PFSK-1 (cell line): ENCODE results near the gene UBTF.

ENCODE experiments used
- FOXP2 ChIP-seq: optimal IDR thresholded peaks from 2 replicates; pipeline ENCODE3; 2011; ENCODE audit warnings: borderline replicate concordance, control low read depth, inconsistent platforms; ENCODE audit not compliant: insufficient read depth; ENCODE audit errors: extremely low read length, extremely low read depth
- POLR2AphosphoS5 ChIP-seq: IDR thresholded peaks from 2 replicates; pipeline ENCODE4 v1.6.1; 2012; ENCODE audit warnings: low read depth, mild to moderate bottlenecking, control low read depth, low read length, moderate library complexity
- REST ChIP-seq, 2 experiments: IDR thresholded peaks; 2 replicates each; pipeline versions ENCODE4 v1.6.1 to v1.8.0; 2011 to 2012; ENCODE audit warnings: low read depth in 2 of 2, low read length in 2 of 2, control low read depth in 1 of 2, inconsistent platforms in 1 of 2, mild to moderate bottlenecking in 1 of 2, moderate library complexity in 1 of 2; ENCODE audit not compliant: insufficient read depth in 1 of 2
- SIN3A ChIP-seq: IDR thresholded peaks from 2 replicates; pipeline ENCODE4 v1.6.1; 2012; ENCODE audit warnings: mild to moderate bottlenecking, low read length, moderate library complexity, borderline replicate concordance; ENCODE audit not compliant: insufficient read depth
- TAF1 ChIP-seq: IDR thresholded peaks from 2 replicates; pipeline ENCODE4 v1.6.1; 2012; ENCODE audit warnings: low read length, control low read depth, borderline replicate concordance; ENCODE audit not compliant: insufficient read depth

UBTF gene

DNA sequence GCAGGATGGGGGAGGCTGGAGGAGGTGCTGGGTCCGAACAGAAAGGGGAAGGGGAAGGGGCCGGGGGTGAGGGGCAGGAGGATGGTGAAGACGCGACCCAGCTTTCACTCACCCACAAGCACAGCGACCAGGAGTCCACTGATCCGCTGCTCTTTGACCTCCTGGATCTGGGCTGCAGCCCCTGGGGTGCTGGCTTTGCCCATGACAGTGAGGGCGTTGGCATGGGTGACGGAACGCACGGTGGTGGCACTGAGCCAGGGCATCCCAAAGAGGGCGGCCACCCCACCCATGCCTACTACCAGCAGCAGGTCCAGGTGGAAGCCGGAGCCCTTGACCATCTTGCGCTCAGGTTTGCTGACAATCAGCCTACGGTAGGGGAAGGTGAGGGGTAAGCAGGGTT is 33.5 kb upstream of the UBTF start:
- TF ChIP-seq FOXP2 (no peak), SIN3A (no peak), TAF1 (no peak), REST (IDR thresholded peaks at IDR 0.05; ENCODE audit: insufficient read depth in 1 of 2, low read depth in 2 of 2, low read length in 2 of 2) (no peak), POLR2AphosphoS5 (no peak)

- no peak for TF ChIP-seq FOXP2
- no peak for TF ChIP-seq REST (IDR thresholded peaks at IDR 0.05; ENCODE audit: insufficient read depth in 1 of 2, low read depth in 2 of 2, low read length in 2 of 2)
- no peak for TF ChIP-seq TAF1
These were observed 31.6 kb upstream of the UBTF start for GRCh38 chr17:44251062-44251461.

GRCh38 chr17:44249501-44250246 is 30.2 kb upstream of the UBTF start:
- TF ChIP-seq FOXP2 (no peak), TAF1 (no peak), REST (IDR thresholded peaks at IDR 0.05; ENCODE audit: insufficient read depth in 1 of 2, low read depth in 2 of 2, low read length in 2 of 2) (no peak), SIN3A (no peak), POLR2AphosphoS5 (no peak)

DNA sequence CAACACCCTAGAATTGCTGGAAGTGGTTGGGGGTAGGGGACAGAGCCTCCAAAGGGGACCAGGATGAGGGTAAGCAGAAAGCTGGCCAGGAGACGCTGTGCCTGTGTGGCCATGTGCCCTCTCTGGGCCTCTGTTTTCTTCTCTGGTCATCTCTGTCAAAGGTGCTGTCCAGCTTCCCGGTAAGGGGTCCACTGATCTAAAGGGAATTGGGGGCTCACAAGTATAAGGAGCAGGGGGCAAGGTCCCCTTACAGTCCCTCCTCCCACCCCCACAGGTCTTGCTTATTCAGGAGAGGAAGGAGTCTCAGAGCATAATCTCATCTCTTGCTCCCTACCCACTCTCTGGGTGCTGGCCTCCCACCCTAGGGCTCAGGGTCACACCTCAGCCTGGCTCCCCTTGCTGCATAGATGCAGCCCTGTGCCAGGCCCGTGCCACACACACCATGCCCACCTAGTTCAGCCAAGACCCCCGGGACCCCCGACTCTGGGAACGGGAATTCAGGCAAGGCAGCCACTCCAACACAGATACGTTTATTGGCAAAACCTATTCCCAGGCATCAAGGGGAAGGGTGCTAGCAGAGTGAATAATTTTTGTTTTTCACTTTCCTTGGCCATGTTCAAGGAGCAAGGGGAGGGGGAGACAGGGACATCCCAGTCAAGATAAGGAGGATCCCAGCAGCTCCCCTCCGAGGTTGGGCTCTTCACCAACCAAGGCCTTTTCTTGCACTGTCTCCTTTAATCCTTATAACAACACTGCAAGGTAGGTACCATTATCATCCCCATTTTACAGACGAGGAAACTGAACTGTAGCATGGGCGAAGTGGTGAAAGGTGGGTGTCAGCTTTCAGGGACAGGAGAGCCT is 28.6 kb upstream of the UBTF start:
- no peak for TF ChIP-seq SIN3A
- no peak for TF ChIP-seq TAF1
- TF ChIP-seq POLR2AphosphoS5: no peak
- no peak for TF ChIP-seq FOXP2
- no peak for TF ChIP-seq REST (IDR thresholded peaks at IDR 0.05; ENCODE audit: insufficient read depth in 1 of 2, low read depth in 2 of 2, low read length in 2 of 2)
